ENCODE measurements around the gene WFIKKN2. TPM values are rescaled to one million over a fixed set of nuclear protein-coding genes. Genes with fewer than 3 reads are reported as not detected.

The WFIKKN2 gene
- total and polyA plus RNA-seq, 2 experiments from 2014 or later: 0.34 TPM; not detected in 1

DNA sequence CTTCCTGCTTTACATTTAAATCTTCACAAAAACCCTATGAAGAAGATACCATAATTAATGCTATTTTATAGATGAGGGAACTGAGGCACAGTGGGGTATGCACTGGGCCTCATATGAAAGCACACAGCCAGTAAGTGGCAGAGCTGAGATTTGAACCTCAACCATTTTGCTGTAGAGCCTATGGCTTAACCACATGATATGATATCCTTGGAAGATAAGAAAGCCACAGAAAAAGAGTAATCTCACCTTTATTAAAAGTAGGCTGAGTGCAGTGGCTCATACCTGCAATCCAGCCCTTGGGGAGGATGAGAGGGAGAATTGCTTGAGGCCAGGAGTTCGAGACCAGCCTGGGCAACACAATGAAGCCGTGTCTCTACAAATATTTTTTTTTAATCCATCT lies 45.8 kb downstream of the WFIKKN2 start:
- H3K27me3 ChIP-seq: no peaks in the 10 kb centered on the region
- no peak overlapping the region for H3K4me3 ChIP-seq
- peaks cover 18% of the 10 kb centered on the region for H3K4me1 ChIP-seq (ENCODE audit: low read depth)
- H3K27ac ChIP-seq: no peak overlapping the region
- no peak for DNase-seq (ENCODE audit: low read depth in 1 of 2, low spot score in 1 of 2)
- no peaks in the 10 kb centered on the region for H3K36me3 ChIP-seq
- TF ChIP-seq, protein P1, sequence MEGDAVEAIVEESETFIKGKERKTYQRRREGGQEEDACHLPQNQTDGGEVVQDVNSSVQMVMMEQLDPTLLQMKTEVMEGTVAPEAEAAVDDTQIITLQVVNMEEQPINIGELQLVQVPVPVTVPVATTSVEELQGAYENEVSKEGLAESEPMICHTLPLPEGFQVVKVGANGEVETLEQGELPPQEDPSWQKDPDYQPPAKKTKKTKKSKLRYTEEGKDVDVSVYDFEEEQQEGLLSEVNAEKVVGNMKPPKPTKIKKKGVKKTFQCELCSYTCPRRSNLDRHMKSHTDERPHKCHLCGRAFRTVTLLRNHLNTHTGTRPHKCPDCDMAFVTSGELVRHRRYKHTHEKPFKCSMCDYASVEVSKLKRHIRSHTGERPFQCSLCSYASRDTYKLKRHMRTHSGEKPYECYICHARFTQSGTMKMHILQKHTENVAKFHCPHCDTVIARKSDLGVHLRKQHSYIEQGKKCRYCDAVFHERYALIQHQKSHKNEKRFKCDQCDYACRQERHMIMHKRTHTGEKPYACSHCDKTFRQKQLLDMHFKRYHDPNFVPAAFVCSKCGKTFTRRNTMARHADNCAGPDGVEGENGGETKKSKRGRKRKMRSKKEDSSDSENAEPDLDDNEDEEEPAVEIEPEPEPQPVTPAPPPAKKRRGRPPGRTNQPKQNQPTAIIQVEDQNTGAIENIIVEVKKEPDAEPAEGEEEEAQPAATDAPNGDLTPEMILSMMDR (IDR thresholded peaks at IDR 0.05; ENCODE audit: low read depth, low read length): no peak
- no peaks in the 10 kb centered on the region for H3K9me3 ChIP-seq (ENCODE audit: low read depth)

DNA sequence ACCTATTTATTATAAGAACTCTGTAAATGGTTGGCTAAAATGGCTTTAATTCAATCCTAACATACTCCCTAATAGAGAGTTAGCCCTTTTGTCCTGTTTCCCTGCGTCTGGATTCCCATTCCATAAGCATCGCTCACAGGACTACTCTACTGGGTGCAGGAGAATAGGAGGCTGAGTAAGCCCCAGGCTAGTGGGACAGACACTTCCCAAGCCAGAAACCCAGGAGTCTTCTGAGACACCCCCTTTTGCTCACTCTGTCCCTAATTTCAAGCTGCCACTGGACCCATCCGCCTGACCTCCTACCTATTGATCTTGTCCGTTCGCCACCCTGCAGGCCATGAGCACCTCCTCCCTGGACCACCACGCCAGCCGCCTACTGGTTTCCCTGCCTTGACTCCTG lies 47.5 kb downstream of the WFIKKN2 start:
- peak in 1 of 2 donors; percentile 38 for DNase-seq (ENCODE audit: low read depth in 1 of 2, low spot score in 1 of 2)
- Histone ChIP-seq H3K9me3 (ENCODE audit: low read depth) (no peaks in the 10 kb centered on the region), H3K36me3 (no peaks in the 10 kb centered on the region), H3K27me3 (no peaks in the 10 kb centered on the region), H3K27ac (no peak overlapping the region), H3K4me3 (no peak overlapping the region), H3K4me1 (ENCODE audit: low read depth) (peaks cover 25% of the 10 kb centered on the region)
- TF ChIP-seq, protein P1 (IDR thresholded peaks at IDR 0.05; ENCODE audit: low read depth, low read length): no peak

DNA sequence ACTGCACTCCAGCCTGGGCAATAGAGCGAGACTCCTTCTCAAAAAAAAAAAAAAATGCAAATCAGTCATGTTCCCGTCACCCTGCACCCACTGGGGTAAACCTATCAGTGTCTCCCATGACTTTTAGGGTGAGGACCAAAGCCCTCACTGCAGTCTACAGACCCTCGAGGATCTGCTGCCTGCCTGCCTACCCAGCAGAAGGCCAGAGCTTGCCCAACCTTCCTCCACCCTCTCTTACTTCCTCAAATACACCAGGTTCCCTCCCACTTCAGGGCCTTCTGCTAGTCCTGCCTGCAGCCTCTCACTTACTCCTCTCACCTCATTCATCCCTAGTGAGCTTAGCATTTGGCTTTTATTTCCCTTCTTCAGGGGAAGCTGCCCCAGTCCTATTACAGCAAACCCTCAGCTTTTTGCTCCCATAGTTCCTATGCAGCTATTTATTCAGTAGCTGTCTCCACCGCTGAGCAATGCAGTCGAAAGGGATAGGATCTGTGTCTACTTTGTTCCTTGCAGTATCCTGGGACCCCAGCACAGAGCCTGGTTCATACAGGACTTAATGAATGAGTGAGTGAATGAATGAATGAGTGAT lies 48.6 kb downstream of the WFIKKN2 start:
- peak in 1 of 2 donors; percentile 8 for DNase-seq (ENCODE audit: low read depth in 1 of 2, low spot score in 1 of 2)
- no peaks in the 10 kb centered on the region for H3K36me3 ChIP-seq
- H3K9me3 ChIP-seq (ENCODE audit: low read depth): no peaks in the 10 kb centered on the region
- TF ChIP-seq, protein P1 (IDR thresholded peaks at IDR 0.05; ENCODE audit: low read depth, low read length): no peak
- peak overlapping the region; percentile 93 for H3K27ac ChIP-seq
- H3K27me3 ChIP-seq: no peaks in the 10 kb centered on the region
- H3K4me3 ChIP-seq: no peak overlapping the region
- peaks cover 26% of the 10 kb centered on the region for H3K4me1 ChIP-seq (ENCODE audit: low read depth)

DNA sequence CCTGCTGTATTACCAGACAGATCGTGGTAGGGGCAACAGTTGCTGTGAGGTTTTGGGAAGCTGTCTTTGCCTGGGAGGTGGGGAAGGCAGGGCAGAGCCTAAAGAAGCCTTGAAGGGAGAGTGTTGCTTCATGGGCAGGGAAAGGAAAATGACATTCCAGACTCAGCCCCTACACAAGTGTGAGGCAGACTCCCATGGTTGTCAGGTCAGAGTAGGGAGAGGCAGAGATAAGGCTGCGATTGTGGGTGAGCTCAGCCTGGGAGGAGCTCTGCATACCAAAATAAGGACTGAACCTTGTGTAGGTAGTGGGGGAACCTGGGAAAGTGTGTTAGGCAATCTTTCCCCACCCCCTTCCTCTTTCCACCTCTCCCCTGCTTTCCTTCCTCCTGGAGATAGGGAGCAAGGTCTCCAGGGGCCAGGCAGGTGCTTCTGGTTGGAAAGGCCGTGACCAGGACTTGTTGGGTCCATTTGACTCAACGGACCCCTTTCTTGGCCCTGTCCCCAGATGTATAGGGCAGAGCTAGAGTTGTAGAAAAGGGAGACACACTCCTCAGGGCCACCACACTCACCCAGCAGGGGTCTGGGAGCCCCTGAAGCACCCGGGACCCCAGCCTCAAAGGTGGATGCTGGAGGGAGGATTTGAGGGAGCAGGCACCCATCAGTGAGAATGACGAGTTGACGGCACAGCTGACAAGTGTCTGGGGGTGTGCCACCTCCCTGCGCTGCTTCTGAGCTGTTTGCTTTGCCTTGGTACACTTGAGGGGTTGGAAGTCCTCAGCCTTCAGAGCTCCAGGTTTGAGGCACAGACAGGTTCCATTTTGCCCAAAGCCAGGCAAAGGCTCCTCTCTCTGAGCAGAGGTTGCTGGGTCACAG lies 49.3 kb downstream of the WFIKKN2 start:
- peaks cover 31% of the 10 kb centered on the region for H3K4me1 ChIP-seq (ENCODE audit: low read depth)
- DNase-seq (ENCODE audit: low read depth in 1 of 2, low spot score in 1 of 2): peak; percentile 54 to 74
- no peaks in the 10 kb centered on the region for H3K9me3 ChIP-seq (ENCODE audit: low read depth)
- H3K27ac ChIP-seq: peak overlapping the region; percentile 93
- H3K27me3 ChIP-seq: no peaks in the 10 kb centered on the region
- no peak overlapping the region for H3K4me3 ChIP-seq
- TF ChIP-seq, protein P1 (IDR thresholded peaks at IDR 0.05; ENCODE audit: low read depth, low read length): no peak
- no peaks in the 10 kb centered on the region for H3K36me3 ChIP-seq

DNA sequence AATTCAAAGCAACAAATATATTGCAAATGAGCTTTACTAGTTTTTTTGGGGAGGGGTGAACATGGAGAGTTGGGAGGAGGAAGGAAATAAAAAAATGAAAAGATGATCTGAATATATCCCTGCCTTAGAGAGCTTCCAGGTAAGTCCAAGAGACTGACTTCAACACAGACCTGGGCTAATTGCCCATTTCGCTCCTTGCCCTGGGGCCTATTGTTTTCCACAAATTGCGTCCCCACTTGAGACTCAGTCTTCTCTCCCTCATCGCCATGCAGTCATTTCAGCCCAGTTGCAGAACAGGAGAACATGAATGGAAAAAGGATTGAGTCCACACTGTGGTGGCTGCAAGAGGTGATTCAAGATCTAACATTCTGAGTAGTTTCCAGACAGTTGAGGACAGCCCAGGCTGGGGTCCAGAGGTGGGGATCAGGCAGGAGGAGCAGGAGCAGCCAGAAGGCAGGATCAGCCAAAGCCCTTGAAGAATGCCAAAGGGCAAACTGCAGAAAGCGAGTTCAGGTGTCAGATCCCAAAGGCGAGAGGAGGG lies 52.4 kb downstream of the WFIKKN2 start:
- Histone ChIP-seq H3K27ac (peak overlapping the region; percentile 51), H3K9me3 (ENCODE audit: low read depth) (no peaks in the 10 kb centered on the region), H3K36me3 (no peaks in the 10 kb centered on the region), H3K27me3 (no peaks in the 10 kb centered on the region), H3K4me3 (no peak overlapping the region), H3K4me1 (ENCODE audit: low read depth) (peaks cover 31% of the 10 kb centered on the region)
- TF ChIP-seq, protein P1 (IDR thresholded peaks at IDR 0.05; ENCODE audit: low read depth, low read length): no peak
- DNase-seq (ENCODE audit: low read depth in 1 of 2, low spot score in 1 of 2): no peak

Measured in cardiac muscle cell (in vitro differentiated cells and primary cell).